Measurements from ENCODE around the gene PRDM1. TPM values are rescaled to one million over a fixed set of nuclear protein-coding genes. Genes with fewer than 3 reads are reported as not detected.

The PRDM1 gene
- total RNA-seq, 1 experiment from 2014 or later, result 0.11 TPM

GRCh38 chr6:106077170-106077569 lies 9.0 kb upstream of the PRDM1 start:
- no peak overlapping the region for H3K4me3 ChIP-seq (ENCODE audit: low read length)
- H3K36me3 ChIP-seq (ENCODE audit: insufficient read depth, low read length), result no peaks in the 10 kb centered on the region
- no peaks in the 10 kb centered on the region for H3K27me3 ChIP-seq (ENCODE audit: low read length)
- no peak overlapping the region for H3K4me2 ChIP-seq (ENCODE audit: low read depth, low read length, poor library complexity, severe bottlenecking)
- H3K9ac ChIP-seq (ENCODE audit: low read length), result no peak overlapping the region
- no peak overlapping the region for H2AFZ ChIP-seq (ENCODE audit: low read length)
- no peaks in the 10 kb centered on the region for H3K9me2 ChIP-seq (replicated peaks; ENCODE audit: insufficient read depth, low read length)
- peaks cover 19% of the 10 kb centered on the region for H3K4me1 ChIP-seq (ENCODE audit: low read length)
- no peaks in the 10 kb centered on the region for H3K79me2 ChIP-seq (ENCODE audit: low read length)
- H4K20me1 ChIP-seq (ENCODE audit: insufficient read depth, low read depth, low read length), result no peaks in the 10 kb centered on the region
- H3K9me3 ChIP-seq (ENCODE audit: low read length), result no peaks in the 10 kb centered on the region
- no peak overlapping the region for H3K27ac ChIP-seq (ENCODE audit: low read length)
- no peak for DNase-seq

- Histone ChIP-seq H3K27ac (ENCODE audit: low read length) (no peak overlapping the region), H3K9ac (ENCODE audit: low read length) (no peak overlapping the region), H3K9me3 (ENCODE audit: low read length) (no peaks in the 10 kb centered on the region), H3K4me2 (ENCODE audit: low read depth, low read length, poor library complexity, severe bottlenecking) (no peak overlapping the region), H4K20me1 (ENCODE audit: insufficient read depth, low read depth, low read length) (no peaks in the 10 kb centered on the region), H3K4me1 (ENCODE audit: low read length) (peaks cover 19% of the 10 kb centered on the region), H3K79me2 (ENCODE audit: low read length) (no peaks in the 10 kb centered on the region), H3K27me3 (ENCODE audit: low read length) (no peaks in the 10 kb centered on the region), H3K36me3 (ENCODE audit: insufficient read depth, low read length) (no peaks in the 10 kb centered on the region), H3K4me3 (ENCODE audit: low read length) (no peak overlapping the region), H2AFZ (ENCODE audit: low read length) (no peak overlapping the region), H3K9me2 (replicated peaks; ENCODE audit: insufficient read depth, low read length) (no peaks in the 10 kb centered on the region)
- no peak for DNase-seq
These were observed 8.3 kb upstream of the PRDM1 start for GRCh38 chr6:106077881-106078280.

GRCh38 chr6:106079961-106080762 lies 6.0 kb upstream of the PRDM1 start:
- Histone ChIP-seq H3K9ac (ENCODE audit: low read length) (no peak overlapping the region), H3K36me3 (ENCODE audit: insufficient read depth, low read length) (no peaks in the 10 kb centered on the region), H3K27me3 (ENCODE audit: low read length) (no peaks in the 10 kb centered on the region), H3K27ac (ENCODE audit: low read length) (no peak overlapping the region), H3K4me3 (ENCODE audit: low read length) (no peak overlapping the region), H3K4me2 (ENCODE audit: low read depth, low read length, poor library complexity, severe bottlenecking) (no peak overlapping the region), H3K9me2 (replicated peaks; ENCODE audit: insufficient read depth, low read length) (no peaks in the 10 kb centered on the region), H3K4me1 (ENCODE audit: low read length) (peaks cover 30% of the 10 kb centered on the region), H3K79me2 (ENCODE audit: low read length) (no peaks in the 10 kb centered on the region), H3K9me3 (ENCODE audit: low read length) (no peaks in the 10 kb centered on the region), H2AFZ (ENCODE audit: low read length) (no peak overlapping the region), H4K20me1 (ENCODE audit: insufficient read depth, low read depth, low read length) (no peaks in the 10 kb centered on the region)
- no peak for DNase-seq

- H3K27ac ChIP-seq (ENCODE audit: low read length), result no peak overlapping the region
- H3K79me2 ChIP-seq (ENCODE audit: low read length), result no peaks in the 10 kb centered on the region
- H2AFZ ChIP-seq (ENCODE audit: low read length), result no peak overlapping the region
- no peaks in the 10 kb centered on the region for H3K9me2 ChIP-seq (replicated peaks; ENCODE audit: insufficient read depth, low read length)
- no peak overlapping the region for H3K4me3 ChIP-seq (ENCODE audit: low read length)
- no peaks in the 10 kb centered on the region for H3K9me3 ChIP-seq (ENCODE audit: low read length)
- DNase-seq, result no peak
- no peak overlapping the region for H3K9ac ChIP-seq (ENCODE audit: low read length)
- H3K4me2 ChIP-seq (ENCODE audit: low read depth, low read length, poor library complexity, severe bottlenecking), result no peak overlapping the region
- no peaks in the 10 kb centered on the region for H3K27me3 ChIP-seq (ENCODE audit: low read length)
- peaks cover 36% of the 10 kb centered on the region for H3K4me1 ChIP-seq (ENCODE audit: low read length)
- H4K20me1 ChIP-seq (ENCODE audit: insufficient read depth, low read depth, low read length), result no peaks in the 10 kb centered on the region
- no peaks in the 10 kb centered on the region for H3K36me3 ChIP-seq (ENCODE audit: insufficient read depth, low read length)
These were observed 5.4 kb upstream of the PRDM1 start for GRCh38 chr6:106080763-106081095.

- no peaks in the 10 kb centered on the region for H3K36me3 ChIP-seq (ENCODE audit: insufficient read depth, low read length)
- H3K27me3 ChIP-seq (ENCODE audit: low read length), result no peaks in the 10 kb centered on the region
- DNase-seq, result no peak
- no peaks in the 10 kb centered on the region for H3K79me2 ChIP-seq (ENCODE audit: low read length)
- no peaks in the 10 kb centered on the region for H3K9me3 ChIP-seq (ENCODE audit: low read length)
- no peak overlapping the region for H3K9ac ChIP-seq (ENCODE audit: low read length)
- H3K4me2 ChIP-seq (ENCODE audit: low read depth, low read length, poor library complexity, severe bottlenecking), result no peak overlapping the region
- H3K4me3 ChIP-seq (ENCODE audit: low read length), result no peak overlapping the region
- H4K20me1 ChIP-seq (ENCODE audit: insufficient read depth, low read depth, low read length), result no peaks in the 10 kb centered on the region
- no peak overlapping the region for H2AFZ ChIP-seq (ENCODE audit: low read length)
- H3K9me2 ChIP-seq (replicated peaks; ENCODE audit: insufficient read depth, low read length), result no peaks in the 10 kb centered on the region
- H3K4me1 ChIP-seq (ENCODE audit: low read length), result peaks cover 46% of the 10 kb centered on the region
- H3K27ac ChIP-seq (ENCODE audit: low read length), result no peak overlapping the region
These were observed 4.4 kb upstream of the PRDM1 start for GRCh38 chr6:106081715-106082114.

- Histone ChIP-seq H3K9me3 (ENCODE audit: low read length) (no peaks in the 10 kb centered on the region), H3K79me2 (ENCODE audit: low read length) (no peaks in the 10 kb centered on the region), H3K4me2 (ENCODE audit: low read depth, low read length, poor library complexity, severe bottlenecking) (no peak overlapping the region), H3K9me2 (replicated peaks; ENCODE audit: insufficient read depth, low read length) (no peaks in the 10 kb centered on the region), H3K4me3 (ENCODE audit: low read length) (no peak overlapping the region), H3K36me3 (ENCODE audit: insufficient read depth, low read length) (no peaks in the 10 kb centered on the region), H3K27me3 (ENCODE audit: low read length) (peaks cover 2% of the 10 kb centered on the region; the same call in 1 of the 2 replicates), H3K27ac (ENCODE audit: low read length) (no peak overlapping the region), H3K9ac (ENCODE audit: low read length) (no peak overlapping the region), H4K20me1 (ENCODE audit: insufficient read depth, low read depth, low read length) (no peaks in the 10 kb centered on the region), H3K4me1 (ENCODE audit: low read length) (peaks cover 58% of the 10 kb centered on the region), H2AFZ (ENCODE audit: low read length) (no peak overlapping the region)
- DNase-seq, result no peak
These were observed 3.3 kb upstream of the PRDM1 start for GRCh38 chr6:106082735-106083398.

GRCh38 chr6:106083618-106084017 lies 2.5 kb upstream of the PRDM1 start:
- Histone ChIP-seq H3K4me2 (ENCODE audit: low read depth, low read length, poor library complexity, severe bottlenecking) (no peak overlapping the region), H3K27me3 (ENCODE audit: low read length) (peaks cover 2% of the 10 kb centered on the region; the same call in 1 of the 2 replicates), H3K9ac (ENCODE audit: low read length) (no peak overlapping the region), H3K9me3 (ENCODE audit: low read length) (no peaks in the 10 kb centered on the region), H3K4me3 (ENCODE audit: low read length) (no peak overlapping the region), H3K79me2 (ENCODE audit: low read length) (no peaks in the 10 kb centered on the region), H3K36me3 (ENCODE audit: insufficient read depth, low read length) (no peaks in the 10 kb centered on the region), H4K20me1 (ENCODE audit: insufficient read depth, low read depth, low read length) (no peaks in the 10 kb centered on the region), H3K27ac (ENCODE audit: low read length) (peak overlapping the region; percentile 76), H2AFZ (ENCODE audit: low read length) (no peak overlapping the region), H3K4me1 (ENCODE audit: low read length) (peaks cover 59% of the 10 kb centered on the region), H3K9me2 (replicated peaks; ENCODE audit: insufficient read depth, low read length) (no peaks in the 10 kb centered on the region)
- no peak for DNase-seq

- Histone ChIP-seq H2AFZ (ENCODE audit: low read length) (peak overlapping the region; percentile 68), H3K9me2 (replicated peaks; ENCODE audit: insufficient read depth, low read length) (no peaks in the 10 kb centered on the region), H3K27ac (ENCODE audit: low read length) (peak overlapping the region; percentile 76), H3K27me3 (ENCODE audit: low read length) (peaks cover 2% of the 10 kb centered on the region; the same call in 1 of the 2 replicates), H3K9ac (ENCODE audit: low read length) (peak overlapping the region; percentile 47), H3K4me1 (ENCODE audit: low read length) (peaks cover 59% of the 10 kb centered on the region), H3K4me3 (ENCODE audit: low read length) (no peak overlapping the region), H4K20me1 (ENCODE audit: insufficient read depth, low read depth, low read length) (no peaks in the 10 kb centered on the region), H3K4me2 (ENCODE audit: low read depth, low read length, poor library complexity, severe bottlenecking) (peak overlapping the region; percentile 92), H3K79me2 (ENCODE audit: low read length) (no peaks in the 10 kb centered on the region), H3K9me3 (ENCODE audit: low read length) (no peaks in the 10 kb centered on the region), H3K36me3 (ENCODE audit: insufficient read depth, low read length) (no peaks in the 10 kb centered on the region)
- peak; percentile 85 for DNase-seq
These were observed 1.8 kb upstream of the PRDM1 start for GRCh38 chr6:106084106-106084988.
